HEK293 (cell line): ENCODE data around the gene ELOVL1.

Experiments used
- CTCF ChIA-PET: fragments of 350-600 bp; formaldehyde crosslinking; extraction: SDS; loops from one replicate; lab custom pipeline; 2021; ENCODE audit warnings: antibody characterized with exemption; lab: Yijun Ruan, JAX
- POLR2A ChIA-PET: fragments of 300-600 bp; formaldehyde crosslinking; extraction: SDS; loops from one replicate; lab custom pipeline; 2020; ENCODE audit warnings: antibody characterized with exemption, inconsistent platforms; lab: Yijun Ruan, JAX
- H3K27ac ChIP-seq: fragments of 200-500 bp; sonication (Bioruptor generic); 2 replicates; pipeline ENCODE4 v1.5.1; 2014; ENCODE audit warnings: low read depth, low read length, control low read depth, inconsistent platforms; ENCODE audit errors: extremely low read depth
- H3K36me3 ChIP-seq, 2 experiments: fragments of 200-500 bp in 1 of 2; sonication (Bioruptor generic) in 1 of 2; 1 replicate in 1 of 2; 2 replicates in 1 of 2; pipeline ENCODE4 v1.5.1; 2014 to 2017; ENCODE audit warnings: inconsistent platforms in 2 of 2, low read length in 2 of 2; ENCODE audit not compliant: control insufficient read depth in 2 of 2, insufficient read depth in 1 of 2
- H3K4me1 ChIP-seq: fragments of 200-500 bp; sonication (Bioruptor generic); 2 replicates; pipeline ENCODE4 v1.5.1; 2014; ENCODE audit warnings: mild to moderate bottlenecking, low read length, inconsistent platforms; ENCODE audit not compliant: control insufficient read depth, insufficient read depth
- H3K4me3 ChIP-seq: 2 replicates; pipeline ENCODE4 v1.5.1; 2011; ENCODE audit warnings: low read depth, mild to moderate bottlenecking, control low read depth, low read length, moderate library complexity
- H3K9me3 ChIP-seq: fragments of 200-500 bp; sonication (Bioruptor generic); 2 replicates; pipeline ENCODE4 v1.5.1; 2014; ENCODE audit warnings: low read depth, low read length, inconsistent platforms; ENCODE audit not compliant: control insufficient read depth, insufficient read depth
- FEZF1 ChIP-seq: fragments of 450-650 bp; formaldehyde crosslinking; IDR thresholded peaks from 2 replicates; pipeline ENCODE4 v1.5.1; 2016; ENCODE audit warnings: missing biosample characterization, missing genetic modification characterization
- GLI2 ChIP-seq: fragments of 450-650 bp; formaldehyde crosslinking; IDR thresholded peaks from 2 replicates; pipeline ENCODE4; 2017; ENCODE audit warnings: missing biosample characterization, missing genetic modification characterization, low read depth, borderline replicate concordance
- GLIS1 ChIP-seq: fragments of 450-650 bp; formaldehyde crosslinking; IDR thresholded peaks from 2 replicates; pipeline ENCODE4 v1.5.1; 2016; ENCODE audit warnings: missing biosample characterization, missing genetic modification characterization
- GLIS2 ChIP-seq: fragments of 450-650 bp; formaldehyde crosslinking; IDR thresholded peaks from 2 replicates; pipeline ENCODE4 v1.5.1; 2016; ENCODE audit warnings: missing biosample characterization, missing genetic modification characterization
- KLF1 ChIP-seq: fragments of 450-650 bp; formaldehyde crosslinking; IDR thresholded peaks from 2 replicates; pipeline ENCODE4 v1.5.1; 2016; ENCODE audit warnings: missing biosample characterization, missing genetic modification characterization
- RBAK ChIP-seq: fragments of 450-650 bp; formaldehyde crosslinking; IDR thresholded peaks from 2 replicates; pipeline ENCODE4 v1.5.1; 2016; ENCODE audit warnings: missing biosample characterization, missing genetic modification characterization
- SCRT1 ChIP-seq: fragments of 450-650 bp; formaldehyde crosslinking; IDR thresholded peaks from 2 replicates; pipeline ENCODE4 v1.5.1; 2016; ENCODE audit warnings: missing biosample characterization, missing genetic modification characterization, borderline replicate concordance
- ZBTB44 ChIP-seq: fragments of 450-650 bp; IDR thresholded peaks from 2 replicates; pipeline ENCODE4 v1.5.1; 2018; ENCODE audit warnings: missing biosample characterization, mild to moderate bottlenecking, missing genetic modification characterization
- ZBTB49 ChIP-seq: fragments of 450-650 bp; formaldehyde crosslinking; IDR thresholded peaks from 2 replicates; pipeline ENCODE4 v1.5.1; 2016; ENCODE audit warnings: missing biosample characterization, missing genetic modification characterization, low read depth
- ZBTB7A ChIP-seq: fragments of 450-650 bp; formaldehyde crosslinking; IDR thresholded peaks from 2 replicates; pipeline ENCODE4 v1.5.1; 2016; ENCODE audit warnings: low read depth, missing biosample characterization, missing genetic modification characterization
- ZBTB8A ChIP-seq: fragments of 450-650 bp; formaldehyde crosslinking; IDR thresholded peaks from 2 replicates; pipeline ENCODE4 v1.5.1; 2016; ENCODE audit warnings: missing biosample characterization, missing genetic modification characterization
- ZEB2 ChIP-seq: fragments of 450-650 bp; formaldehyde crosslinking; IDR thresholded peaks from 2 replicates; pipeline ENCODE4 v1.5.1; 2016; ENCODE audit warnings: missing biosample characterization, missing genetic modification characterization
- ZIC2 ChIP-seq: fragments of 450-650 bp; formaldehyde crosslinking; IDR thresholded peaks from 2 replicates; pipeline ENCODE4 v1.5.1; 2016; ENCODE audit warnings: missing biosample characterization, missing genetic modification characterization
- ZNF184 ChIP-seq: fragments of 450-650 bp; IDR thresholded peaks from 2 replicates; pipeline ENCODE4 v1.5.1; 2018; ENCODE audit warnings: missing biosample characterization, mild to moderate bottlenecking, missing genetic modification characterization
- ZNF394 ChIP-seq: fragments of 450-650 bp; formaldehyde crosslinking; IDR thresholded peaks from 2 replicates; pipeline ENCODE4 v1.5.1; 2016; ENCODE audit warnings: missing biosample characterization, missing genetic modification characterization, mild to moderate bottlenecking, moderate library complexity, borderline replicate concordance
- ZNF449 ChIP-seq: fragments of 450-650 bp; formaldehyde crosslinking; IDR thresholded peaks from 2 replicates; pipeline ENCODE4 v1.5.1; 2017; ENCODE audit warnings: missing biosample characterization, mild to moderate bottlenecking, missing genetic modification characterization, moderate library complexity
- ZNF48 ChIP-seq: fragments of 450-650 bp; formaldehyde crosslinking; IDR thresholded peaks from 2 replicates; pipeline ENCODE4 v1.5.1; 2016; ENCODE audit warnings: missing biosample characterization, missing genetic modification characterization
- ZNF501 ChIP-seq: fragments of 450-650 bp; formaldehyde crosslinking; IDR thresholded peaks from 2 replicates; pipeline ENCODE4 v1.5.1; 2016; ENCODE audit warnings: missing biosample characterization, missing genetic modification characterization
- ZNF513 ChIP-seq: fragments of 450-650 bp; IDR thresholded peaks from 2 replicates; pipeline ENCODE4 v1.5.1; 2018; ENCODE audit warnings: missing biosample characterization, missing genetic modification characterization
- ZNF639 ChIP-seq: fragments of 450-650 bp; formaldehyde crosslinking; IDR thresholded peaks from 2 replicates; pipeline ENCODE4 v1.5.1; 2016; ENCODE audit warnings: missing biosample characterization, missing genetic modification characterization
- ZNF692 ChIP-seq: fragments of 450-650 bp; formaldehyde crosslinking; IDR thresholded peaks from 2 replicates; pipeline ENCODE4 v1.5.1; 2016; ENCODE audit warnings: missing biosample characterization, missing genetic modification characterization
- ZNF707 ChIP-seq: fragments of 450-650 bp; formaldehyde crosslinking; IDR thresholded peaks from 2 replicates; pipeline ENCODE4 v1.5.1; 2016; ENCODE audit warnings: missing biosample characterization, missing genetic modification characterization
- ZNF785 ChIP-seq: fragments of 450-650 bp; formaldehyde crosslinking; IDR thresholded peaks from 2 replicates; pipeline ENCODE4 v1.5.1; 2016; ENCODE audit warnings: missing biosample characterization, missing genetic modification characterization
- ZSCAN5A ChIP-seq: fragments of 450-650 bp; formaldehyde crosslinking; IDR thresholded peaks from 2 replicates; pipeline ENCODE4 v1.5.1; 2016; ENCODE audit warnings: missing biosample characterization, missing genetic modification characterization
- ZXDB ChIP-seq: fragments of 450-650 bp; formaldehyde crosslinking; IDR thresholded peaks from 2 replicates; pipeline ENCODE4 v1.5.1; 2016; ENCODE audit warnings: missing biosample characterization, missing genetic modification characterization

The ELOVL1 gene

GRCh38 chr1:43372172-43372571 lies 4.4 kb upstream of the ELOVL1 start:
- POLR2A ChIA-PET, result interaction anchor here (0.9 kb wide), 1 partner anchor 12 kb away, joined by 5 read pairs; no protein-coding TSS in a partner anchor
- Histone ChIP-seq H3K27ac (no peak overlapping the region), H3K36me3 (no peaks in the 10 kb centered on the region), H3K9me3 (no peaks in the 10 kb centered on the region), H3K4me1 (peaks cover 6% of the 10 kb centered on the region; the same call in 1 of the 2 replicates), H3K4me3 (no peak overlapping the region)
- TF ChIP-seq ZNF513 (tag by site-specific recombination) (no peak), ZEB2 (tag by site-specific recombination) (no peak), ZNF48 (tag by site-specific recombination) (no peak), ZBTB8A (no peak), ZNF785 (tag by site-specific recombination) (no peak), RBAK (tag by site-specific recombination) (no peak), ZSCAN5A (no peak), GLI2 (tag by site-specific recombination) (no peak), ZNF707 (tag by site-specific recombination) (no peak), GLIS2 (tag by site-specific recombination) (no peak), GLIS1 (tag by site-specific recombination) (no peak), SCRT1 (tag by site-specific recombination) (no peak), ZBTB7A (no peak), ZNF184 (tag by site-specific recombination) (no peak), ZBTB44 (tag by site-specific recombination) (no peak), ZNF501 (tag by site-specific recombination) (no peak)
- CTCF ChIA-PET, result no interaction called here

- peaks cover 8% of the 10 kb centered on the region; the same call in 1 of the 2 replicates for H3K4me1 ChIP-seq
- no peak overlapping the region for H3K4me3 ChIP-seq
- peaks cover 0 to 4% of the 10 kb centered on the region in 2 experiments; a peak in 1 of 3 replicates for H3K36me3 ChIP-seq
- POLR2A ChIA-PET, result interaction anchor here (0.7 kb wide), 1 partner anchor 957 kb away, joined by 3 read pairs; no protein-coding TSS in a partner anchor
- no peaks in the 10 kb centered on the region for H3K9me3 ChIP-seq
- CTCF ChIA-PET, result interaction anchor here (0.7 to 1.4 kb wide), 2 partner anchors 44 to 144 kb away, joined by 3 to 4 read pairs; no protein-coding TSS in a partner anchor
- H3K27ac ChIP-seq, result no peak overlapping the region
- peak; percentile 57 for TF ChIP-seq FEZF1 (tag by site-specific recombination)
- 0 out of 2 replicates have a peak, but pooled peaks have one; percentile 12 for TF ChIP-seq ZNF449 (tag by site-specific recombination)
- no peak for TF ChIP-seq ZBTB49
- 0 out of 2 replicates have a peak, but pooled peaks have one; percentile 22 for TF ChIP-seq ZNF692 (tag by site-specific recombination)
- peak; percentile 60 for TF ChIP-seq ZIC2
- no peak for TF ChIP-seq ZNF639 (tag by site-specific recombination)
- TF ChIP-seq ZNF394, result no peak
- TF ChIP-seq ZXDB (tag by site-specific recombination), result peak; percentile 35; the same call in 1 of the 2 replicates
- TF ChIP-seq KLF1, result no peak
These were observed 2.8 kb upstream of the ELOVL1 start for GRCh38 chr1:43370564-43370963.
